Measurements from ENCODE around the gene KDM4C. TPM values are rescaled to one million over a fixed set of nuclear protein-coding genes. Genes with fewer than 3 reads are reported as not detected.
A peak's percentile ranks its signal among the peaks of the same experiment; 100 is the strongest.

The KDM4C gene
- total RNA-seq, 1 experiment from 2014 or later = 16.8 TPM

DNA sequence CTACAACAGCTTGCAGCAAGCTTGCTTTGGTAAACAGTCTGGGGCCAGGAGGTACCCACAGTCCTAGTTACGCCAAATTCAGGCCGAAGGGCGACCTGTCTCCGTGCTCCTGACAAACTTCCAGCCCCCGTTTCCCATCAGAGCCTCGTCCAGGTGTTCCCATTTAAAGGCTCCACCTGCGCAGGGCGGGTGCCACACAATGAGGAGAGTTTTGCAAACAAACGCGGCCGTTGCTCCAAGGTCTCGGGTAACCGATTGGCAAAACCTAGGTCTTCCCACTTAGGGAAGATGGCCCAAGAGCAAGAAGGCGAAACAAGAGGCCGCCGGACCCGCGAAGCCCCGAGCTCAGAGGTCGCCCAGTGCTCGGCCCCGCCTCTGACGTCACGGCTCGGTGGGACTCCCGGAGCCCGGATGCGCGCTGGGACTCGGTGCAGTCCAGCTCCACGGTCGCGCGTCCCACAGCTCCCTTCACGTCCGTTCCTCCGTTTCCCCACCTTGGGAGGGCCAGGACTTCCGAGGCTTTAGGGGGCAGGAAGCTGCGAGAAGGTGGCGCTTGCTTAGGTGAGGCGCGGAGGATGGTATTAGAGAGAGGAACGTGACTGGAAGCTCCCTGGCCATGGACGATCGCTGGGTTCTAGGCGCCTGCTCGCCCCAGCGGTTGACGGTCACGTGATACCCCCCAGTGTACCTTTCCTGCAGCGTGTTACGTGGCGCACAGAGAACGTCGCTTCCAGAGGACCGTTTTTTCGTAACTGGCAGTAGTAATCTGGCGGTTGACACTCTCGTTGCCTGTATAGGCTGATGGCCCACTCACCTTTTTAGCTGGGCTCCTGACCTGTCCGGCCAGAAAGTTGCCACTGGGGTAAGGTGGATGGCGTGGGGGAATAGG, 41.8 kb upstream of the KDM4C start:
- H4K20me1 ChIP-seq (ENCODE audit: insufficient read depth) = no peaks in the 10 kb centered on the region
- ChIA-PET POLR2A (interaction anchor here (0.6 to 0.9 kb wide), 3 partner anchors 19 to 360 kb away, joined by 3 to 5 read pairs (median 3); partner anchors contain the start of gene KDM4C), RAD21 (ENCODE audit: low non-redundant PET in 1 of 2, low total read pairs in 2 of 2, uncharacterized antibody in 2 of 2, unreplicated experiment in 2 of 2) (no interaction called here), CTCF (interaction anchor here (2.1 kb wide), 1 partner anchor 23 kb away, joined by 5 read pairs; no protein-coding TSS in a partner anchor)
- peak overlapping the region; percentile 81 for H3K27ac ChIP-seq (ENCODE audit: low read depth, low read length)
- H3K27me3 ChIP-seq (ENCODE audit: insufficient read depth, low read length) = no peaks in the 10 kb centered on the region
- intact Hi-C loops (cut with micrococcal nuclease) = no loop called here
- no peaks in the 10 kb centered on the region for H3K9me2 ChIP-seq (ENCODE audit: insufficient read depth)
- TF ChIP-seq YY1 (IDR thresholded peaks at IDR 0.05; ENCODE audit: extremely low read depth, insufficient replicate concordance, low read depth, low read length) (peak; percentile 83), CBX3 (IDR thresholded peaks at IDR 0.05; ENCODE audit: low read depth) (no peak), ELF1 (IDR thresholded peaks at IDR 0.05; ENCODE audit: borderline replicate concordance, low read depth) (no peak), SP1 (IDR thresholded peaks at IDR 0.05; ENCODE audit: low read depth) (peak; percentile 54), POLR2AphosphoS5 (IDR thresholded peaks at IDR 0.05; ENCODE audit: low read depth, low read length) (peak; percentile 81), POLR2A (IDR thresholded peaks at IDR 0.05; ENCODE audit: borderline replicate concordance, extremely low read depth, insufficient read depth, insufficient read length) (peak; percentile 42), SIN3A (IDR thresholded peaks at IDR 0.05; ENCODE audit: low read depth) (peak; percentile 58)
- TF ChIP-seq, protein P1, sequence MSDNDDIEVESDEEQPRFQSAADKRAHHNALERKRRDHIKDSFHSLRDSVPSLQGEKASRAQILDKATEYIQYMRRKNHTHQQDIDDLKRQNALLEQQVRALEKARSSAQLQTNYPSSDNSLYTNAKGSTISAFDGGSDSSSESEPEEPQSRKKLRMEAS (IDR thresholded peaks at IDR 0.05) = peak; percentile 80
- TF ChIP-seq, protein P2, sequence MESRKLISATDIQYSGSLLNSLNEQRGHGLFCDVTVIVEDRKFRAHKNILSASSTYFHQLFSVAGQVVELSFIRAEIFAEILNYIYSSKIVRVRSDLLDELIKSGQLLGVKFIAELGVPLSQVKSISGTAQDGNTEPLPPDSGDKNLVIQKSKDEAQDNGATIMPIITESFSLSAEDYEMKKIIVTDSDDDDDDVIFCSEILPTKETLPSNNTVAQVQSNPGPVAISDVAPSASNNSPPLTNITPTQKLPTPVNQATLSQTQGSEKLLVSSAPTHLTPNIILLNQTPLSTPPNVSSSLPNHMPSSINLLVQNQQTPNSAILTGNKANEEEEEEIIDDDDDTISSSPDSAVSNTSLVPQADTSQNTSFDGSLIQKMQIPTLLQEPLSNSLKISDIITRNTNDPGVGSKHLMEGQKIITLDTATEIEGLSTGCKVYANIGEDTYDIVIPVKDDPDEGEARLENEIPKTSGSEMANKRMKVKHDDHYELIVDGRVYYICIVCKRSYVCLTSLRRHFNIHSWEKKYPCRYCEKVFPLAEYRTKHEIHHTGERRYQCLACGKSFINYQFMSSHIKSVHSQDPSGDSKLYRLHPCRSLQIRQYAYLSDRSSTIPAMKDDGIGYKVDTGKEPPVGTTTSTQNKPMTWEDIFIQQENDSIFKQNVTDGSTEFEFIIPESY (IDR thresholded peaks at IDR 0.05; ENCODE audit: extremely low read depth, insufficient replicate concordance, low read length) = no peak
- peak overlapping the region; percentile 79 for H3K4me2 ChIP-seq (ENCODE audit: low read length)
- peak overlapping the region; percentile 67 for H3K9ac ChIP-seq (ENCODE audit: low read length)
- peak; percentile 56 for DNase-seq (ENCODE audit: low read depth, low spot score)
- no peaks in the 10 kb centered on the region for H3K9me3 ChIP-seq (ENCODE audit: control insufficient read depth in 1 of 2, insufficient read depth in 1 of 2, low read depth in 1 of 2, low read length in 2 of 2)
- H3K4me1 ChIP-seq (ENCODE audit: control insufficient read depth in 1 of 2, insufficient read depth in 2 of 2, low read length in 2 of 2) = peaks cover 0 to 12% of the 10 kb centered on the region in 2 experiments; a peak in 1 of 4 replicates
- TSS peak; percentile 91 for BruUV-seq (replicated peaks)
- H3K4me3 ChIP-seq (replicated peaks in 1 of 2; ENCODE audit: low read depth in 1 of 2, low read length in 2 of 2) = peak overlapping the region; percentile 54
- H2AFZ ChIP-seq (ENCODE audit: low read depth, low read length, poor library complexity, severe bottlenecking) = peak overlapping the region; percentile 22
- peak; percentile 93 for ATAC-seq
- H3K79me2 ChIP-seq (ENCODE audit: insufficient read depth, low read length) = no peaks in the 10 kb centered on the region
- H3K36me3 ChIP-seq (ENCODE audit: control insufficient read depth in 1 of 2, insufficient read depth in 2 of 2, low read length in 2 of 2) = no peaks in the 10 kb centered on the region
